ENCODE measurements around the gene ASIC4. TPM values are rescaled to one million over a fixed set of nuclear protein-coding genes. Genes with fewer than 3 reads are reported as not detected.

Gene ASIC4
- total RNA-seq, 4 donors from 2014 or later: not detected

GRCh38 chr2:219508971-219509779 is 5.1 kb upstream of the ASIC4 start:
- WGBS: 8% methylated on average over 9 of the region's 14 CpGs
- DNase-seq (ENCODE audit: extremely low spot score): no peak
- Histone ChIP-seq H3K36me3 (peaks cover 7 to 37% (median 31%) of the 10 kb centered on the region in 4 donors), H3K4me1 (peaks cover 15 to 41% (median 35%) of the 10 kb centered on the region in 4 donors), H3K9me3 (no peaks in the 10 kb centered on the region), H3K27me3 (peaks cover 0 to 60% (median 0%) of the 10 kb centered on the region in 4 donors), H3K27ac (replicated peaks in 1 of 4) (no peak overlapping the region), H3K4me3 (peak overlapping the region in 2 of 4 donors; percentile 17 to 28)
- no peak for TF ChIP-seq CTCF (IDR thresholded peaks at IDR 0.05)
- TF ChIP-seq POLR2A (IDR thresholded peaks at IDR 0.05; ENCODE audit: low read depth): no peak
- no peak for TF ChIP-seq POLR2AphosphoS5 (IDR thresholded peaks at IDR 0.05)
- no peak for TF ChIP-seq EP300 (IDR thresholded peaks at IDR 0.05)
- intact Hi-C loops (cut with DNase I): no loop called here

- Histone ChIP-seq H3K9me3 (no peaks in the 10 kb centered on the region), H3K27me3 (peaks cover 0 to 68% (median 3%) of the 10 kb centered on the region in 4 donors), H3K4me1 (peaks cover 18 to 46% (median 41%) of the 10 kb centered on the region in 4 donors), H3K4me3 (peak overlapping the region; percentile 17 to 49 (median 35)), H3K27ac (replicated peaks in 1 of 4) (no peak overlapping the region), H3K36me3 (peaks cover 7 to 29% (median 23%) of the 10 kb centered on the region in 4 donors)
- TF ChIP-seq POLR2AphosphoS5 (IDR thresholded peaks at IDR 0.05) (no peak), EP300 (IDR thresholded peaks at IDR 0.05) (no peak), CTCF (IDR thresholded peaks at IDR 0.05) (peak; percentile 47 to 78 (median 73)), POLR2A (IDR thresholded peaks at IDR 0.05; ENCODE audit: low read depth) (no peak)
- DNase-seq (ENCODE audit: extremely low spot score): no peak
- 5% methylated on average over 24 of the region's 26 CpGs for WGBS
- intact Hi-C loops (cut with DNase I): no loop called here
These were observed 4.3 kb upstream of the ASIC4 start for GRCh38 chr2:219509780-219510511.

GRCh38 chr2:219510512-219511135 is 3.7 kb upstream of the ASIC4 start:
- Histone ChIP-seq H3K27me3 (peaks cover 0 to 75% (median 3%) of the 10 kb centered on the region in 4 donors), H3K9me3 (no peaks in the 10 kb centered on the region), H3K4me3 (peak overlapping the region in 1 of 4 donors; percentile 49), H3K4me1 (peaks cover 18 to 46% (median 41%) of the 10 kb centered on the region in 4 donors), H3K27ac (replicated peaks in 1 of 4) (no peak overlapping the region), H3K36me3 (peaks cover 5 to 22% (median 16%) of the 10 kb centered on the region in 4 donors)
- TF ChIP-seq CTCF (IDR thresholded peaks at IDR 0.05) (no peak), EP300 (IDR thresholded peaks at IDR 0.05) (no peak), POLR2AphosphoS5 (IDR thresholded peaks at IDR 0.05) (no peak), POLR2A (IDR thresholded peaks at IDR 0.05; ENCODE audit: low read depth) (no peak)
- intact Hi-C loops (cut with DNase I): no loop called here
- DNase-seq (ENCODE audit: extremely low spot score): no peak
- WGBS: 66% methylated on average over 22 of the region's 22 CpGs

- no peak for TF ChIP-seq EP300 (IDR thresholded peaks at IDR 0.05)
- no peak for TF ChIP-seq POLR2A (IDR thresholded peaks at IDR 0.05; ENCODE audit: low read depth)
- no peak for TF ChIP-seq CTCF (IDR thresholded peaks at IDR 0.05)
- TF ChIP-seq POLR2AphosphoS5 (IDR thresholded peaks at IDR 0.05): no peak
- peaks cover 0 to 11% (median 5%) of the 10 kb centered on the region in 4 donors for H3K36me3 ChIP-seq
- peaks cover 0 to 85% (median 3%) of the 10 kb centered on the region in 4 donors for H3K27me3 ChIP-seq
- WGBS: 44% methylated on average over 12 of the region's 15 CpGs
- no peak for DNase-seq (ENCODE audit: extremely low spot score)
- intact Hi-C loops (cut with DNase I): no loop called here
- no peak overlapping the region for H3K4me3 ChIP-seq
- H3K4me1 ChIP-seq: peaks cover 18 to 46% (median 41%) of the 10 kb centered on the region in 4 donors
- H3K9me3 ChIP-seq: no peaks in the 10 kb centered on the region
- no peak overlapping the region for H3K27ac ChIP-seq (replicated peaks in 1 of 4)
These were observed 2.5 kb upstream of the ASIC4 start for GRCh38 chr2:219511547-219512325.

Data from esophagus muscularis mucosa (tissue), 4 donors.